Mesendoderm (in vitro differentiated cells): ENCODE measurements around the gene ZBTB7C.

Source experiments
- DNase-seq: peaks from one replicate; pipeline ENCODE4 v3.0.0; 2013
- H2AK5ac ChIP-seq: 2 replicates; pipeline ENCODE4 v1.6.1; 2013; ENCODE audit warnings: low read length, inconsistent platforms
- H2BK120ac ChIP-seq: 2 replicates; pipeline ENCODE4 v1.6.1; 2013; ENCODE audit warnings: low read depth, mild to moderate bottlenecking, low read length, moderate library complexity, mixed read lengths
- H2BK15ac ChIP-seq: replicated peaks from 2 replicates; pipeline ENCODE4 v1.6.1; 2013; ENCODE audit warnings: low read depth, mild to moderate bottlenecking, moderate library complexity
- H2BK5ac ChIP-seq: 2 replicates; pipeline ENCODE4 v1.6.1; 2013; ENCODE audit warnings: low read length, inconsistent platforms
- H3K18ac ChIP-seq: 2 replicates; pipeline ENCODE4 v1.6.1; 2013; ENCODE audit warnings: mild to moderate bottlenecking, low read length, mixed read lengths
- H3K23ac ChIP-seq: one replicate; pipeline ENCODE4 v1.6.1; 2013; ENCODE audit warnings: low read length
- H3K27ac ChIP-seq: 2 replicates; pipeline ENCODE4 v1.5.1; 2013; ENCODE audit warnings: low read depth, mild to moderate bottlenecking, inconsistent platforms, low read length, moderate library complexity
- H3K27me3 ChIP-seq: 2 replicates; pipeline ENCODE4 v1.6.1; 2013; ENCODE audit warnings: low read length, control low read depth, mild to moderate bottlenecking, inconsistent platforms; ENCODE audit not compliant: insufficient read depth, poor library complexity
- H3K36me3 ChIP-seq: 2 replicates; pipeline ENCODE4 v1.6.1; 2013; ENCODE audit warnings: low read length, inconsistent platforms; ENCODE audit not compliant: control insufficient read depth, insufficient read depth
- H3K4ac ChIP-seq: one replicate; pipeline ENCODE4 v1.6.1; 2013; ENCODE audit warnings: low read depth, mild to moderate bottlenecking, low read length, moderate library complexity
- H3K4me1 ChIP-seq: 2 replicates; pipeline ENCODE4 v1.6.1; 2013; ENCODE audit warnings: low read depth, low read length, inconsistent platforms; ENCODE audit not compliant: control insufficient read depth
- H3K4me2 ChIP-seq: 2 replicates; pipeline ENCODE4 v1.6.1; 2013; ENCODE audit warnings: low read length
- H3K4me3 ChIP-seq: 2 replicates; pipeline ENCODE4 v1.5.1; 2013; ENCODE audit warnings: mild to moderate bottlenecking, low read length
- H3K56ac ChIP-seq: one replicate; pipeline ENCODE4 v1.6.1; 2013; ENCODE audit warnings: low read length
- H3K79me1 ChIP-seq: 2 replicates; pipeline ENCODE4 v1.6.1; 2013; ENCODE audit warnings: low read length, inconsistent platforms
- H3K79me2 ChIP-seq: 2 replicates; pipeline ENCODE4 v1.6.1; 2013; ENCODE audit warnings: mild to moderate bottlenecking, low read length; ENCODE audit not compliant: control insufficient read depth, insufficient read depth
- H3K9ac ChIP-seq: 2 replicates; pipeline ENCODE4 v1.6.1; 2013; ENCODE audit warnings: low read length, inconsistent platforms
- H4K5ac ChIP-seq: one replicate; pipeline ENCODE4 v1.6.1; 2013; ENCODE audit warnings: low read length
- H4K8ac ChIP-seq: one replicate; pipeline ENCODE4 v1.6.1; 2013; ENCODE audit warnings: low read depth, mild to moderate bottlenecking, control low read depth, low read length, moderate library complexity
- WGBS: extraction: QIAGEN DNeasy Blood & Tissue Kit; methylation state at CpG from one replicate; pipeline ENCODE4 v1.1.7; 2013; ENCODE audit warnings: low lambda C conversion rate, missing lambda C conversion rate; ENCODE audit not compliant: insufficient coverage; ENCODE audit errors: extremely low coverage; 5-methylcytosine and 5-hydroxymethylcytosine counted together

Gene ZBTB7C

DNA sequence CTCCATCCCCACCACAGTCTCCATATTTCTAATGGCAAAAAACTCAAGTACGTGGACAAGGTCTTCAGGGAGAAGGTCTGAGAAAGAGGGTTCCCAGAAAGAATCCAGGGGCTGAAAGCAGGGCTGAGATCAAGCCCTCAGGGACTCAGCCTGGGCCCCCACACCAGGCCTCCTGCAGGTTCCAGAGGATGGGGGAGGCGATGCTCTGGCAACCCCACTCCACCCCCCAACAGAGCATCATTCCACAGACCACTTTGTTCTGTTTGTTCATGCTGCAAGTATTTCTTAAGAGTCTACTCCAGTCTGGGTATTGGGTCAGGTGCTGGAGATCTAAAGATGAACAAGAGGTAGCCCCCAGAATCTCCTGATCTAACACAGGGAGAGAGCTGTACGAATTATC, 32.2 kb downstream of the ZBTB7C start:
- no CpG with 5 or more reads among the region's 3 CpGs for WGBS
- Histone ChIP-seq H3K4ac (no peak overlapping the region), H3K27me3 (no peaks in the 10 kb centered on the region), H3K18ac (no peak overlapping the region), H3K4me2 (no peak overlapping the region), H2BK120ac (no peak overlapping the region), H4K5ac (no peak overlapping the region), H3K79me1 (no peaks in the 10 kb centered on the region), H3K36me3 (no peaks in the 10 kb centered on the region), H3K79me2 (no peaks in the 10 kb centered on the region), H3K56ac (no peak overlapping the region), H2AK5ac (no peak overlapping the region), H3K4me1 (no peaks in the 10 kb centered on the region), H2BK5ac (no peak overlapping the region), H3K23ac (no peak overlapping the region), H3K9ac (no peak overlapping the region), H3K4me3 (no peak overlapping the region), H4K8ac (no peak overlapping the region), H2BK15ac (no peak overlapping the region), H3K27ac (no peak overlapping the region)
- no peak for DNase-seq

DNA sequence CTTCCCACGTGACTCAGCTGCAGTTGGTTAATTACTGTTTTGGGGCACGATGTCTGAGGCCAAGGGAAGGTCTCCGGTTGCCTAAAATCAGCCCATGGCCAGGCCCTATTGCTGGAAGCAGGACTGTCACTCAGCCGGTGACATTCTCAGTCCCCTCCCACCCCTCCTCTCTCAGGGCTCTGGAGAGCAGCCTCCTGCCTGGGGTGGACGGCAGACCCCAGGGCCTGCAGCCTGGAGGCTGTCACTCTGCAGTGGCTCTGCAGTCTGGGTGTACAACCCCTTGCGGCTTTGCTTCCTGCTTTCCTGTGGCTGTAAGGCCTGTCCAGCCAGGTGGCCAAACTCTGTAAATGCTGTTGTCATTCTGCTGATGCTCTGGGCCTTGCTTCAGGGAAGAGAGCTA, 32.8 kb downstream of the ZBTB7C start:
- Histone ChIP-seq H4K8ac (no peak overlapping the region), H3K18ac (no peak overlapping the region), H3K4ac (no peak overlapping the region), H2BK5ac (no peak overlapping the region), H3K79me1 (no peaks in the 10 kb centered on the region), H4K5ac (no peak overlapping the region), H2BK15ac (no peak overlapping the region), H3K79me2 (no peaks in the 10 kb centered on the region), H3K9ac (no peak overlapping the region), H2AK5ac (no peak overlapping the region), H2BK120ac (no peak overlapping the region), H3K4me3 (no peak overlapping the region), H3K27ac (no peak overlapping the region), H3K27me3 (no peaks in the 10 kb centered on the region), H3K36me3 (no peaks in the 10 kb centered on the region), H3K23ac (no peak overlapping the region), H3K56ac (no peak overlapping the region), H3K4me1 (no peaks in the 10 kb centered on the region), H3K4me2 (no peak overlapping the region)
- peak; percentile 54 for DNase-seq
- no CpG with 5 or more reads among the region's 6 CpGs for WGBS

DNA sequence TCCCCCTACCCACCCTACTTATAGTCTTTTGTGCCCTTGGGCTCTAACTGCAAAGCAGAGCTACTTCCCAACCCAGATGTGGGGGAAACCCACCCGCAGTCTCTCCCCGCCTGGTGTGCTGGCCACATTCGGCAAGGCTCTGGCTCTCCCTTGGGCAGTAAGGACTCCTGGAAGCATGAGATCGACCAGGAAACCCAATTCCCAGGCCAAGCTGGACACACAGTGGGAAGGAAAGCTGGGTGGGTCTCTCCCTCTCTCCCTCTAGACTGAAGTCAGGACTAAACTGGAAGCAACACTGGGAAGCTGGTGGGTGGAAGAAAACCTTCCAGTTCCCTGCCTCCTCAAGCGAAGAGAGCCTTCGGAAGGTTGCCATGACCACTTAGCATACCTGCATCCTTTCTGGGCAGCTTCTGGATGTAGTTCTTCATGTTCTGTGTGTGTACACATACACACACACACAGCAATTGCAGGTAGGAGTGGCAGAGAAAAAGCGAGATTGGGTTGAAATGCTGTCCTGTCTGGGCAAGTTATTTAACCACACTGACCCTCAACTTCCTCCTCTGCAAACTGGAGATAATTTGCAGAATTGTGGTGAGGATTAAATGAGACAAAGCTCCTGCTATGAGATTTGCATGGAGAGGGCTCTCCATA, 33.9 kb downstream of the ZBTB7C start:
- WGBS = no CpG with 5 or more reads among the region's 7 CpGs
- Histone ChIP-seq H4K8ac (no peak overlapping the region), H3K56ac (no peak overlapping the region), H2BK15ac (no peak overlapping the region), H3K79me1 (no peaks in the 10 kb centered on the region), H3K4me3 (no peak overlapping the region), H3K23ac (peak overlapping the region; percentile 24), H3K4me2 (no peak overlapping the region), H3K79me2 (no peaks in the 10 kb centered on the region), H3K4ac (no peak overlapping the region), H3K27ac (no peak overlapping the region), H2AK5ac (no peak overlapping the region), H3K4me1 (no peaks in the 10 kb centered on the region), H2BK120ac (no peak overlapping the region), H3K18ac (no peak overlapping the region), H3K9ac (no peak overlapping the region), H2BK5ac (no peak overlapping the region), H4K5ac (no peak overlapping the region), H3K36me3 (no peaks in the 10 kb centered on the region), H3K27me3 (no peaks in the 10 kb centered on the region)
- no peak for DNase-seq

DNA sequence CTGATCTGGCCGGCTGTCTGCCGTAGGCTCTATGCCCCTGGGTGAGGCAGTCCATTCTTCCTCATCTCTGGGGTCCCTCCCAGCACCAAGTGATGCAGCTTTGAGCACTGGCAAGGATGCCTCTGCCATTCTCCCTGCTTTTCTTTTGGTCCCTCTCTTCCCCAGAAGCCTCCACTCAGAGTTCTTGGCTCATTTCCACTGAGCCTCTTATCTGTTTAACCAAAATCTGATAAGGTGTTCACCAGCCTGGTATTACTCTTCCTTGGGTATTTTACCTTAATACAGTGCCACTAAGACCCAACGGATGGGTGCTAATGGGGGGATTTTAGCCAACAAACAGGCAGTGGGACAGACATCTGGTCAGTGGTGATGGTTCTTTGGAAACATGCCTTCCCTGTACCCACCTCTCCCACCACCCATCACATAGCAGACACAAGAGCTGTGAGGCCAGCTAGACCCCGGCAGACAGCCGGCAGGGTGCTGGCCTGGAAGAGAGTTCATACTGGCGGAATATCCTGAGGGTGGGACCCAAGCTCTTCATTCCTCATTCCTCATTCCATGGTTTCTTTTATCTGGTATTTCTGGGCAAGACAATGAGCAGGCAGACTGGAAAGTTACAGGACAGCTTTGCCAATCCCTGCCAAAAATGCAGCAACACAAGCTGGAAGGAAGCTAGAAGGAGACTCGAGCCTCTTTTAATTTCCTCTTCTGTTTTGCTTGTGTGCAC, 34.6 kb downstream of the ZBTB7C start:
- WGBS = no CpG with 5 or more reads among the region's 7 CpGs
- Histone ChIP-seq H2BK15ac (no peak overlapping the region), H3K4ac (no peak overlapping the region), H3K18ac (no peak overlapping the region), H3K79me2 (no peaks in the 10 kb centered on the region), H3K4me2 (no peak overlapping the region), H2AK5ac (no peak overlapping the region), H3K27ac (no peak overlapping the region), H3K79me1 (no peaks in the 10 kb centered on the region), H4K8ac (no peak overlapping the region), H2BK120ac (no peak overlapping the region), H3K4me3 (no peak overlapping the region), H3K23ac (no peak overlapping the region), H3K9ac (no peak overlapping the region), H4K5ac (no peak overlapping the region), H3K27me3 (no peaks in the 10 kb centered on the region), H2BK5ac (no peak overlapping the region), H3K56ac (no peak overlapping the region), H3K4me1 (no peaks in the 10 kb centered on the region), H3K36me3 (no peaks in the 10 kb centered on the region)
- no peak for DNase-seq

DNA sequence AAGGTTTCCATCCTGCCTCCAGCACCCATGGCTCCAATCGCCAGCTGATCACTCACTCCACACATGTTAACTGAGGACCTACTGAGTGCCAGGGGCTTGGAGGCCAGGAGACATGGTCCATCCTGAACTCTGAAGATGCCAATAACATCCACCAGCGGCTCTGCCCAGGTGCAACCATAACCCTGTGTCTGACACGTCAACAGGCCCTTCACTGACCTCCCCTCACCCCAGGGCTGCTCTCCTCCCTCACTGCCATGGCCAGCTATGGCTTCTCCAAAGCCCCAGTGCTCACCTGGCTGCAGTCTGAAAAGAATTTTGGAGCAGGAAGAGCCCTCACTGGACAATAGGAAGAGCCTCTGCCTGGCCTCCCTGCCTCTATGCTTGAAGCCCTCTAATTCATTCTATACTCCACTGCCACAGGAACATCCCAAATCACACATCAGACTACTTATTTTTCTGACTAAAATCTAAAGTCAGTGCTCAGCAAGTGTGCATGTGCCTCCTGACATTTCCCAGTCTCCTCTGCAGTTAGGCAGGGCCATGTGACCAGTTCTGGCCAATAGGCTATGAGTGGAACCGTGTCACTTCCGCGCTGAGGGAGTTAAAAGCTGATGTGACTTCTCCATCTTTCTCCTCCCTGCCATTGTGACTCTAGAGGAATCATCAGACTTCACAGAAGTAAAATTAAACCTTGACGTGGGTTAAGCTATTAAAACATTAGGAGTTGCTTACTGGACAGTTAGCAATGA, 37.2 kb downstream of the ZBTB7C start:
- H3K27me3 ChIP-seq = no peaks in the 10 kb centered on the region
- no peaks in the 10 kb centered on the region for H3K79me2 ChIP-seq
- no peak overlapping the region for H2BK120ac ChIP-seq
- no peak overlapping the region for H3K4me3 ChIP-seq
- H4K5ac ChIP-seq = no peak overlapping the region
- H2BK5ac ChIP-seq = no peak overlapping the region
- WGBS = no CpG with 5 or more reads among the region's 7 CpGs
- H3K4me1 ChIP-seq = peaks cover 5% of the 10 kb centered on the region
- no peak overlapping the region for H2AK5ac ChIP-seq
- no peak overlapping the region for H3K4me2 ChIP-seq
- DNase-seq = no peak
- H3K27ac ChIP-seq = no peak overlapping the region
- H3K23ac ChIP-seq = no peak overlapping the region
- no peak overlapping the region for H3K9ac ChIP-seq
- no peak overlapping the region for H3K18ac ChIP-seq
- H3K79me1 ChIP-seq = no peaks in the 10 kb centered on the region
- no peak overlapping the region for H3K4ac ChIP-seq
- no peak overlapping the region for H4K8ac ChIP-seq
- H3K36me3 ChIP-seq = no peaks in the 10 kb centered on the region
- no peak overlapping the region for H2BK15ac ChIP-seq
- no peak overlapping the region for H3K56ac ChIP-seq
